Measurements from ENCODE around the gene TSFM.

The TSFM gene

GRCh38 chr12:57762463-57762862, 20.1 kb upstream of the TSFM start:
- H4K20me1 ChIP-seq (ENCODE audit: insufficient read depth, low read length) = no peaks in the 10 kb centered on the region
- no peak overlapping the region for H3K4me3 ChIP-seq (ENCODE audit: low read length)
- H3K4me1 ChIP-seq (ENCODE audit: low read length) = peaks cover 6% of the 10 kb centered on the region; the same call in 1 of the 2 replicates
- TF ChIP-seq, protein P1, sequence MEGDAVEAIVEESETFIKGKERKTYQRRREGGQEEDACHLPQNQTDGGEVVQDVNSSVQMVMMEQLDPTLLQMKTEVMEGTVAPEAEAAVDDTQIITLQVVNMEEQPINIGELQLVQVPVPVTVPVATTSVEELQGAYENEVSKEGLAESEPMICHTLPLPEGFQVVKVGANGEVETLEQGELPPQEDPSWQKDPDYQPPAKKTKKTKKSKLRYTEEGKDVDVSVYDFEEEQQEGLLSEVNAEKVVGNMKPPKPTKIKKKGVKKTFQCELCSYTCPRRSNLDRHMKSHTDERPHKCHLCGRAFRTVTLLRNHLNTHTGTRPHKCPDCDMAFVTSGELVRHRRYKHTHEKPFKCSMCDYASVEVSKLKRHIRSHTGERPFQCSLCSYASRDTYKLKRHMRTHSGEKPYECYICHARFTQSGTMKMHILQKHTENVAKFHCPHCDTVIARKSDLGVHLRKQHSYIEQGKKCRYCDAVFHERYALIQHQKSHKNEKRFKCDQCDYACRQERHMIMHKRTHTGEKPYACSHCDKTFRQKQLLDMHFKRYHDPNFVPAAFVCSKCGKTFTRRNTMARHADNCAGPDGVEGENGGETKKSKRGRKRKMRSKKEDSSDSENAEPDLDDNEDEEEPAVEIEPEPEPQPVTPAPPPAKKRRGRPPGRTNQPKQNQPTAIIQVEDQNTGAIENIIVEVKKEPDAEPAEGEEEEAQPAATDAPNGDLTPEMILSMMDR (IDR thresholded peaks at IDR 0.05; ENCODE audit: low read length) = no peak
- TF ChIP-seq EZH2 (optimal IDR thresholded peaks at IDR 0.05; ENCODE audit: low read depth, low read length) (no peak), EZH2phosphoT487 (IDR thresholded peaks at IDR 0.05; ENCODE audit: low read length) (no peak)
- H3K9ac ChIP-seq (ENCODE audit: low read length) = no peak overlapping the region
- no peak overlapping the region for H2AFZ ChIP-seq (ENCODE audit: low read length)
- no peak overlapping the region for H3K27ac ChIP-seq (ENCODE audit: low read length)
- H3K36me3 ChIP-seq (replicated peaks; ENCODE audit: insufficient read depth, low read length) = no peaks in the 10 kb centered on the region
- H3K79me2 ChIP-seq (ENCODE audit: low read length) = 0 out of 2 replicates have a peak, but pooled peaks cover 3% of the 10 kb centered on the region
- H3K9me2 ChIP-seq (replicated peaks; ENCODE audit: insufficient read depth, low read length) = no peaks in the 10 kb centered on the region
- H3K9me3 ChIP-seq (replicated peaks; ENCODE audit: insufficient read depth, low read length) = no peaks in the 10 kb centered on the region
- no peaks in the 10 kb centered on the region for H3F3A ChIP-seq (ENCODE audit: insufficient read depth, low read length)
- no peak overlapping the region for H3K4me2 ChIP-seq (ENCODE audit: low read depth, low read length)
- no peak for DNase-seq
- H3K27me3 ChIP-seq (replicated peaks; ENCODE audit: insufficient read depth, low read length) = peaks cover 34% of the 10 kb centered on the region

DNA sequence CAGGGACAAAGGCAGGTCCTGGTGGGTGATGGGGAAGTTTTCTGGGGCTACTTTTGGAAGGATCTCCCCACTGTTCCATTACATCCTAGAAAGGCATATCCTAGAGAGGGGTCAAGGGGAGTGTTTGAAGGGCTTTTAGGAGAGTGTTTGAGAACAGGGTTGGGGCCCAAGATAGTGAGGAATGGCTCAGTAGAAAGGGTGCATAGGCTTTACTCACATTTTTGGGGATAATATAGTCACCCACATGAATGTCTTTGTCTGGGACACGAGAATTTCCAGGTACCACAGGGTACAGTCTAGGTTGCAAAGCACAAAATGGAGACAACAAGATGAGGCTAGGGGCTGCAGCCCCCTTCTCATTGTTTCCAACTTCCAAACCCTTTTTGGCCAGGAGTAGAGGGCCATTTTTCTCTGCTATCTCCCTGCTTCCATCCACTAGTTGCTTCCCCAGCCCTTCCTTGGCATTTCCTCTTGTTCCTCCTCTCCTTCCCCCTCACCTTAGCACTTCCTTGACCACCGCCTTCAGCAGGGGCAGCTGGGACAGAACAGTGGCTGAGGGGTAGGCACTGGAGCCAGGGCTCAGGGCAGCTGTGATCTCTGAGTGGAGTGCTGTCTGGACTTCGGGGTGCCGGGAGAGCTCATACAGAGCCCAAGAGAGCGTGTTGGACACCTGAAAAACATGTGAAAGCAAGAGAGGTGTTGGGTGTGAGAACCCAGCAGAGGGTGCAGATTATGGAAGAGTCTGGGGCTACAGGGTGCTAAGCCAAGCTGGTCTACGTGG, 18.5 kb upstream of the TSFM start:
- Histone ChIP-seq H3K27me3 (replicated peaks; ENCODE audit: insufficient read depth, low read length) (peaks cover 34% of the 10 kb centered on the region), H3K4me3 (ENCODE audit: low read length) (peak overlapping the region; percentile 60), H3K27ac (ENCODE audit: low read length) (no peak overlapping the region), H3K9me2 (replicated peaks; ENCODE audit: insufficient read depth, low read length) (no peaks in the 10 kb centered on the region), H3K79me2 (ENCODE audit: low read length) (no peaks in the 10 kb centered on the region), H3K9me3 (replicated peaks; ENCODE audit: insufficient read depth, low read length) (no peaks in the 10 kb centered on the region), H3K4me2 (ENCODE audit: low read depth, low read length) (peak overlapping the region; percentile 90; the same call in 1 of the 2 replicates), H3F3A (ENCODE audit: insufficient read depth, low read length) (no peaks in the 10 kb centered on the region), H4K20me1 (ENCODE audit: insufficient read depth, low read length) (no peaks in the 10 kb centered on the region), H2AFZ (ENCODE audit: low read length) (no peak overlapping the region), H3K36me3 (replicated peaks; ENCODE audit: insufficient read depth, low read length) (no peaks in the 10 kb centered on the region), H3K4me1 (ENCODE audit: low read length) (peaks cover 6% of the 10 kb centered on the region; the same call in 1 of the 2 replicates), H3K9ac (ENCODE audit: low read length) (no peak overlapping the region)
- no peak for TF ChIP-seq EZH2phosphoT487 (IDR thresholded peaks at IDR 0.05; ENCODE audit: low read length)
- TF ChIP-seq, protein P1 (IDR thresholded peaks at IDR 0.05; ENCODE audit: low read length) = no peak
- no peak for TF ChIP-seq EZH2 (optimal IDR thresholded peaks at IDR 0.05; ENCODE audit: low read depth, low read length)
- DNase-seq = no peak

- no peaks in the 10 kb centered on the region for H3K9me2 ChIP-seq (replicated peaks; ENCODE audit: insufficient read depth, low read length)
- H3K4me2 ChIP-seq (ENCODE audit: low read depth, low read length) = peak overlapping the region; percentile 90
- H3K27me3 ChIP-seq (replicated peaks; ENCODE audit: insufficient read depth, low read length) = peaks cover 34% of the 10 kb centered on the region
- peaks cover 6% of the 10 kb centered on the region; the same call in 1 of the 2 replicates for H3K4me1 ChIP-seq (ENCODE audit: low read length)
- no peaks in the 10 kb centered on the region for H3K36me3 ChIP-seq (replicated peaks; ENCODE audit: insufficient read depth, low read length)
- no peaks in the 10 kb centered on the region for H3K9me3 ChIP-seq (replicated peaks; ENCODE audit: insufficient read depth, low read length)
- no peaks in the 10 kb centered on the region for H4K20me1 ChIP-seq (ENCODE audit: insufficient read depth, low read length)
- no peaks in the 10 kb centered on the region for H3K79me2 ChIP-seq (ENCODE audit: low read length)
- H3K27ac ChIP-seq (ENCODE audit: low read length) = no peak overlapping the region
- peak overlapping the region; percentile 34; the same call in 1 of the 2 replicates for H3K9ac ChIP-seq (ENCODE audit: low read length)
- no peak for TF ChIP-seq EZH2phosphoT487 (IDR thresholded peaks at IDR 0.05; ENCODE audit: low read length)
- TF ChIP-seq EZH2 (optimal IDR thresholded peaks at IDR 0.05; ENCODE audit: low read depth, low read length) = no peak
- TF ChIP-seq, protein P1 (IDR thresholded peaks at IDR 0.05; ENCODE audit: low read length) = no peak
- H3F3A ChIP-seq (ENCODE audit: insufficient read depth, low read length) = no peaks in the 10 kb centered on the region
- peak overlapping the region; percentile 60 for H3K4me3 ChIP-seq (ENCODE audit: low read length)
- H2AFZ ChIP-seq (ENCODE audit: low read length) = peak overlapping the region; percentile 84
- no peak for DNase-seq
Observed at GRCh38 chr12:57764662-57765002, 18.0 kb upstream of the TSFM start.

Data from MM.1S (cell line).